Cardiac muscle cell (in vitro differentiated cells and primary cell): ENCODE results near the gene PSAT1. TPM values are rescaled to one million over a fixed set of nuclear protein-coding genes. Genes with fewer than 3 reads are reported as not detected.
A peak's percentile ranks its signal among the peaks of the same experiment; 100 is the strongest.

ENCODE experiments used
- DNase-seq, 2 donors: peaks; one replicate each; pipeline versions ENCODE4 v3.0.0 to v3.0.0-alpha.2; 2010 to 2017; ENCODE audit warnings: low read depth in 1 of 2, low spot score in 1 of 2
- H3K27ac ChIP-seq: fragments of 200-600 bp; sonication (generic); 2 replicates; pipeline ENCODE4 v1.5.1; 2016
- H3K27me3 ChIP-seq: fragments of 200-600 bp; sonication (generic); 2 replicates; pipeline ENCODE4 v1.6.0; 2016; ENCODE audit warnings: control low read depth
- H3K36me3 ChIP-seq: fragments of 200-600 bp; sonication (generic); 2 replicates; pipeline ENCODE4 v1.5.1; 2016; ENCODE audit warnings: control low read depth
- H3K4me1 ChIP-seq: fragments of 200-600 bp; sonication (generic); 2 replicates; pipeline ENCODE4 v1.8.1; 2017; ENCODE audit warnings: low read depth, mild to moderate bottlenecking, mixed run types
- H3K4me3 ChIP-seq: fragments of 200-600 bp; sonication (generic); 2 replicates; pipeline ENCODE4 v1.5.1; 2016; ENCODE audit warnings: mild to moderate bottlenecking
- H3K9me3 ChIP-seq: fragments of 200-600 bp; sonication (generic); 2 replicates; pipeline ENCODE4 v1.5.1; 2017; ENCODE audit warnings: low read depth, mild to moderate bottlenecking, control low read depth
- CTCF ChIP-seq: IDR thresholded peaks from 2 replicates; pipeline ENCODE4 v1.5.1; 2012; ENCODE audit warnings: low read depth, mild to moderate bottlenecking, low read length
- polyA plus RNA-seq: library from polyadenylated mRNA; unstranded; fragments of >200 nt; fragmentation: Nextera tagmentation; extraction: Ambion mirVana; gene quantifications from 2 replicates; pipeline ENCODE4 v1.2.1, GENCODE V29; 2016
- total RNA-seq: library from RNA; depleted of rRNA; stranded (reverse); fragments of >200 nt; gene quantifications from 2 replicates; pipeline ENCODE4 v1.2.3, GENCODE V29; 2016

Gene PSAT1
- total and polyA plus RNA-seq, 2 experiments from 2014 or later = 29.1 to 60.0 TPM

GRCh38 chr9:78294290-78295176 lies 2.4 kb upstream of the PSAT1 start:
- Histone ChIP-seq H3K27ac (no peak overlapping the region), H3K9me3 (no peaks in the 10 kb centered on the region), H3K4me1 (peaks cover 5% of the 10 kb centered on the region), H3K27me3 (no peaks in the 10 kb centered on the region), H3K4me3 (no peak overlapping the region), H3K36me3 (no peaks in the 10 kb centered on the region)
- DNase-seq = no peak
- no peak for TF ChIP-seq CTCF

- Histone ChIP-seq H3K27me3 (no peaks in the 10 kb centered on the region), H3K27ac (no peak overlapping the region), H3K9me3 (no peaks in the 10 kb centered on the region), H3K36me3 (no peaks in the 10 kb centered on the region), H3K4me3 (no peak overlapping the region), H3K4me1 (peaks cover 5% of the 10 kb centered on the region)
- DNase-seq = no peak
- TF ChIP-seq CTCF = no peak
Measured at GRCh38 chr9:78295177-78295575, 1.7 kb upstream of the PSAT1 start.

GRCh38 chr9:78295731-78296130 lies 1.2 kb upstream of the PSAT1 start:
- DNase-seq = peak in 1 of 2 donors; percentile 38
- H3K27ac ChIP-seq = no peak overlapping the region

GRCh38 chr9:78296201-78296892 lies 578 bp upstream of the PSAT1 start:
- Histone ChIP-seq H3K27me3 (no peaks in the 10 kb centered on the region), H3K27ac (peak overlapping the region; percentile 41), H3K4me1 (peaks cover 5% of the 10 kb centered on the region), H3K4me3 (peak overlapping the region; percentile 72), H3K9me3 (no peaks in the 10 kb centered on the region), H3K36me3 (peaks cover 1% of the 10 kb centered on the region)
- TF ChIP-seq CTCF = no peak
- DNase-seq = peak; percentile 69 to 76

More at GRCh38 chr9:78295731-78296130, 1.2 kb upstream of the PSAT1 start:
- peaks cover 5% of the 10 kb centered on the region for H3K4me1 ChIP-seq
- no peak overlapping the region for H3K4me3 ChIP-seq
- no peak for TF ChIP-seq CTCF
- H3K9me3 ChIP-seq = no peaks in the 10 kb centered on the region
- H3K27me3 ChIP-seq = no peaks in the 10 kb centered on the region
- H3K36me3 ChIP-seq = no peaks in the 10 kb centered on the region

GRCh38 chr9:78297672-78297961 lies 692 bp downstream of the PSAT1 start:
- H3K9me3 ChIP-seq = no peaks in the 10 kb centered on the region
- H3K4me3 ChIP-seq = peak overlapping the region; percentile 72
- H3K27me3 ChIP-seq = no peaks in the 10 kb centered on the region
- no peak overlapping the region for H3K27ac ChIP-seq
- H3K4me1 ChIP-seq = peaks cover 5% of the 10 kb centered on the region
- peak in 1 of 2 donors; percentile 27 for DNase-seq
- peaks cover 6% of the 10 kb centered on the region for H3K36me3 ChIP-seq
- TF ChIP-seq CTCF = no peak
